ENCODE data around the gene IGF2R.
"Not testable (repeated sequence)": the region's sequence is repeated elsewhere in the genome, so short reads cannot be mapped to it uniquely, and the experiment has no call there.

The IGF2R gene

GRCh38 chr6:160086754-160087153 is 117.9 kb downstream of the IGF2R start:
- peaks cover 74% of the 10 kb centered on the region for H3K36me3 ChIP-seq (ENCODE audit: control insufficient read depth, low read depth, low read length)
- H3K27ac ChIP-seq (ENCODE audit: low read length): no peak overlapping the region
- no peaks in the 10 kb centered on the region for H3K9me3 ChIP-seq (ENCODE audit: control insufficient read depth, low read depth, low read length)
- H3K4me3 ChIP-seq (ENCODE audit: low read length): no peak overlapping the region
- no peaks in the 10 kb centered on the region for H3K4me1 ChIP-seq (ENCODE audit: control insufficient read depth, low read depth, low read length)
- H3K9ac ChIP-seq (ENCODE audit: low read length): no peak overlapping the region
- H3K27me3 ChIP-seq (ENCODE audit: control insufficient read depth, insufficient read depth, low read length): no peaks in the 10 kb centered on the region

- Histone ChIP-seq H3K4me3 (ENCODE audit: low read length) (no peak overlapping the region), H3K27me3 (ENCODE audit: control insufficient read depth, insufficient read depth, low read length) (no peaks in the 10 kb centered on the region), H3K9me3 (ENCODE audit: control insufficient read depth, low read depth, low read length) (no peaks in the 10 kb centered on the region), H3K9ac (ENCODE audit: low read length) (no peak overlapping the region), H3K36me3 (ENCODE audit: control insufficient read depth, low read depth, low read length) (peaks cover 80% of the 10 kb centered on the region), H3K27ac (ENCODE audit: low read length) (no peak overlapping the region), H3K4me1 (ENCODE audit: control insufficient read depth, low read depth, low read length) (no peaks in the 10 kb centered on the region)
These were observed 119.3 kb downstream of the IGF2R start for GRCh38 chr6:160088069-160088783.

- no peak overlapping the region for H3K9ac ChIP-seq (ENCODE audit: low read length)
- H3K9me3 ChIP-seq (ENCODE audit: control insufficient read depth, low read depth, low read length): no peaks in the 10 kb centered on the region
- H3K4me1 ChIP-seq (ENCODE audit: control insufficient read depth, low read depth, low read length): no peaks in the 10 kb centered on the region
- H3K36me3 ChIP-seq (ENCODE audit: control insufficient read depth, low read depth, low read length): peaks cover 83% of the 10 kb centered on the region
- H3K27me3 ChIP-seq (ENCODE audit: control insufficient read depth, insufficient read depth, low read length): no peaks in the 10 kb centered on the region
- no peak overlapping the region for H3K27ac ChIP-seq (ENCODE audit: low read length)
- H3K4me3 ChIP-seq (ENCODE audit: low read length): no peak overlapping the region
These were observed 120.1 kb downstream of the IGF2R start for GRCh38 chr6:160088784-160089533.

DNA sequence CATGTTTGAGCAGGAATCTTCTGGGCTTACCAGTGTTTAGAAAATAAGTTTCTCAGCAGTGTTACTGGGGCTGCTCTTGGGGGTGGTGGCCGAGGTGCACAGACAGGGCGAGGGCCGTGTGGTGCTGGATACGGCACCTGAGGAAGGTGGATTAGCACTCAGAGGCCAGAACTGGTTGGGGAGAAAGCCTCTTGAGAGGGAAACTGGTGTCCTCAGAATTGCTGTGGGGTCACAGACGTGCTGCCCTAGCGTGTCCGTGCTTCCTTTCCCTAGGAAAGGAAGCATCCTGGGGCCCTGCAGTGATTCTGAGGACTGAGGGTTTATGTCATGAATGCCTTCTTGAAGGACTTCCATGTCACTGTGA is 120.6 kb downstream of the IGF2R start:
- Histone ChIP-seq H3K4me1 (ENCODE audit: control insufficient read depth, low read depth, low read length) (no peaks in the 10 kb centered on the region), H3K9me3 (ENCODE audit: control insufficient read depth, low read depth, low read length) (no peaks in the 10 kb centered on the region), H3K36me3 (ENCODE audit: control insufficient read depth, low read depth, low read length) (peaks cover 82% of the 10 kb centered on the region), H3K9ac (ENCODE audit: low read length) (no peak overlapping the region), H3K27me3 (ENCODE audit: control insufficient read depth, insufficient read depth, low read length) (no peaks in the 10 kb centered on the region), H3K27ac (ENCODE audit: low read length) (no peak overlapping the region), H3K4me3 (ENCODE audit: low read length) (no peak overlapping the region)

DNA sequence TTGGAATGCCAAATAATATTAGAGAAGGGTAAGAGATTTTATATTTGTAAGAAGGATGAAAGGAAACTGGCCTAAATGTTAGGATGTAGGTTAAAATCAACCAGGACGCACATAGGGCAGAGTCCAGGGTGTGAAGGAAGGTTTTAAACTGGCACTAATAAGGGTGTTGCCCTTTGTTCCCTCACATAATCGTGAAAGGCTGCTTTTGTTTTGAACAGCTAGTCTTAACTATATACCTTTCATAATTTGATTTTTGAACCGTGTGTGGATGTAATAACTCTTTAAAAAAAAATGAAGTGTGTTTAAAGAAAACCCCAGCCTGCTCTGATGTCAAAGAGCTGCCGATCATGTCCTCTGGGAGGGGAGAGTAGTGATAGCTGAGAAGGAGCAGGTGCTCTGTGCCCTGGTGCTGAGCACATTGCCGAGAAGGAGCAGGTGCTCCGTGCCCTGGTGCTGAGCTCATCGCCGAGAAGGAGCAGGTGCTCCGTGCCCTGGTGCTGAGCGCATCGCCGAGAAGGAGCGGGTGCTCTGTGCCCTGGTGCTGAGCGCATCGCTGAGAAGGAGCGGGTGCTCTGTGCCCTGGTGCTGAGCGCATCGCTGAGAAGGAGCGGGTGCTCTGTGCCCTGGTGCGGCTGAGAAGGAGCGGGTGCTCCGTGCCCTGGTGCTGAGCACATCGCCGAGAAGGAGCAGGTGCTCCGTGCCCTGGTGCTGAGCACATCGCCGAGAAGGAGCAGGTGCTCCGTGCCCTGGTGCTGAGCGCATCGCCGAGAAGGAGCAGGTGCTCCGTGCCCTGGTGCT is 121.8 kb downstream of the IGF2R start:
- not testable (repeated sequence) for H3K27ac ChIP-seq (ENCODE audit: low read length); H3K9ac ChIP-seq (ENCODE audit: low read length); H3K9me3 ChIP-seq (ENCODE audit: control insufficient read depth, low read depth, low read length); H3K4me1 ChIP-seq (ENCODE audit: control insufficient read depth, low read depth, low read length); H3K4me3 ChIP-seq (ENCODE audit: low read length); H3K27me3 ChIP-seq (ENCODE audit: control insufficient read depth, insufficient read depth, low read length)
- H3K36me3 ChIP-seq (ENCODE audit: control insufficient read depth, low read depth, low read length): peaks cover 80% of the 10 kb centered on the region

DNA sequence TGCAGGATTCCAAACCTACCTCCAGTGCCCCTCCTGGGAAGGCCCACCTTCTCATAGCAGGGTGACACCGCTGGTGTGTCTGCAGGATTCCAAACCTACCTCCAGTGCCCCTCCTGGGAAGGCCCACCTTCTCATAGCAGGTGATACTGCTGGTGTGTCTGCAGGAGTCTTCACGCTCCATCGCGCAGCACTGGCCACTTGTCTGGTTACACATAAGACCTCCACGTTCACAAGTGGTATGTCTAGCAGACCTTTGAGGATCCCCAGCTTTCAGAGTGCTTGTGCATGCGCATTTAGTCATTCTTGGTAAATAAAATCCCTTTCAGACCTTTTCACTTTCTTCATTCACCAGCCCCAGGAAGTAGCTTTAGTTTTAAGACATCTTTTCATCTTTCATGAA is 123.3 kb downstream of the IGF2R start:
- not testable (repeated sequence) for H3K27me3 ChIP-seq (ENCODE audit: control insufficient read depth, insufficient read depth, low read length); H3K27ac ChIP-seq (ENCODE audit: low read length); H3K4me1 ChIP-seq (ENCODE audit: control insufficient read depth, low read depth, low read length); H3K4me3 ChIP-seq (ENCODE audit: low read length); H3K9me3 ChIP-seq (ENCODE audit: control insufficient read depth, low read depth, low read length); H3K9ac ChIP-seq (ENCODE audit: low read length)
- H3K36me3 ChIP-seq (ENCODE audit: control insufficient read depth, low read depth, low read length): peaks cover 79% of the 10 kb centered on the region

- H3K4me3 ChIP-seq (ENCODE audit: low read length): no peak overlapping the region
- H3K9ac ChIP-seq (ENCODE audit: low read length): no peak overlapping the region
- no peaks in the 10 kb centered on the region for H3K27me3 ChIP-seq (ENCODE audit: control insufficient read depth, insufficient read depth, low read length)
- H3K9me3 ChIP-seq (ENCODE audit: control insufficient read depth, low read depth, low read length): no peaks in the 10 kb centered on the region
- no peak overlapping the region for H3K27ac ChIP-seq (ENCODE audit: low read length)
- no peaks in the 10 kb centered on the region for H3K4me1 ChIP-seq (ENCODE audit: control insufficient read depth, low read depth, low read length)
- H3K36me3 ChIP-seq (ENCODE audit: control insufficient read depth, low read depth, low read length): peaks cover 79% of the 10 kb centered on the region
These were observed 123.7 kb downstream of the IGF2R start for GRCh38 chr6:160092602-160093001.

GRCh38 chr6:160093061-160093460 is 124.2 kb downstream of the IGF2R start:
- Histone ChIP-seq H3K36me3 (ENCODE audit: control insufficient read depth, low read depth, low read length) (peaks cover 84% of the 10 kb centered on the region), H3K4me3 (ENCODE audit: low read length) (no peak overlapping the region), H3K27ac (ENCODE audit: low read length) (no peak overlapping the region), H3K27me3 (ENCODE audit: control insufficient read depth, insufficient read depth, low read length) (no peaks in the 10 kb centered on the region), H3K9ac (ENCODE audit: low read length) (no peak overlapping the region), H3K9me3 (ENCODE audit: control insufficient read depth, low read depth, low read length) (no peaks in the 10 kb centered on the region), H3K4me1 (ENCODE audit: control insufficient read depth, low read depth, low read length) (no peaks in the 10 kb centered on the region)

DNA sequence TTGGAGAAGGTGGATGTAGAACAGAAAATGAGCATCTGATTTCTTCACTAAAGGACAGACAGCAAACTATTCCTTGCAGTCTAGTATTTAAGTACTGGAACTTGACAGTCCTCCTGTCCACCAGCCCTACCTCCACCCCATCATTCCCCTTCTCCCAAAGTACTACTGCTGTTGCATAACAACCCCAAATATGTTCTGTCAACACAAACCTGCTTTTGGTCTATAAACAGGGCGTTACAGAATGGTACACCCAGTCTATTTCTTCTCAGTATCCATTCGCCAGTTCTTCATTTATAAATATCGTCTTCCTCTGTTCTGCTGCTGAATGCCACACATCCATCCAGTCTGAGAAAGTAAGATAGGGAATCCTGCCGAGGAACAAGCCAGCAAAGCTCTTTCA is 125.1 kb downstream of the IGF2R start:
- H3K4me1 ChIP-seq (ENCODE audit: control insufficient read depth, low read depth, low read length): no peaks in the 10 kb centered on the region
- H3K4me3 ChIP-seq (ENCODE audit: low read length): no peak overlapping the region
- no peaks in the 10 kb centered on the region for H3K9me3 ChIP-seq (ENCODE audit: control insufficient read depth, low read depth, low read length)
- no peak overlapping the region for H3K27ac ChIP-seq (ENCODE audit: low read length)
- H3K36me3 ChIP-seq (ENCODE audit: control insufficient read depth, low read depth, low read length): peaks cover 87% of the 10 kb centered on the region
- no peaks in the 10 kb centered on the region for H3K27me3 ChIP-seq (ENCODE audit: control insufficient read depth, insufficient read depth, low read length)
- no peak overlapping the region for H3K9ac ChIP-seq (ENCODE audit: low read length)

DNA sequence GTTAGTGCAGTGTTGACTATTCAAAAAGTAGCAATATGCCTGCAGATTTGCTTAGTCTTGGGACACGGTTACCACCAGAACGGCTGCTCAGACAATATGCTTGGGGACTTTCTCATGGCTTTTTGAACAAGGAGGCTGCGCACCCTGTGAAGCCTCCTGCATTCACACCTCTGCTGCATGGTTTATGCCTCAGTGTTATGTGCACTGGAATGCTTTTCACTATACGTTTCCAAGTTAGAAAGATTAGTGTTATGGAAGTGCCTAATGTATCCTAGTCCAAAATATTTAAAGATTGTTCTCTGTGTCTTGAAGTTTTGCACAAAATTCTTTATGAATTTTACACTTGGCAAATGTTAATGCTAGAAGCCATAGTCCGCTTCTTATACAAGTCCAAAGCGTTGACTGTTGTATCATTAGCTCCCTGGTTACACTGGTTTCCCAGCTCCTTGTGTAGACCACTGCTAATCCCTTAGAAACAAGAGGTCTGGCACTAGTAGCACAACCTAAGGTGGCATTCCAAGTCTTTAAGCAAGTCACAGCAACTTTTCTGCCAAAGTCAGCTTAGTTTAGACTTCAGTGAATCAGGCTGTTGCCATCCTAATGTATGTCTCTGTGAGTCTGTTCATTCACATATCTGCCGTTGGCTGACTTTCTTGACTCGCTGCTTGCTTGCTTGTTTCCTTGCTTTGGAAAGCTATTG is 126.4 kb downstream of the IGF2R start:
- no peak overlapping the region for H3K4me3 ChIP-seq (ENCODE audit: low read length)
- H3K36me3 ChIP-seq (ENCODE audit: control insufficient read depth, low read depth, low read length): peaks cover 75% of the 10 kb centered on the region
- H3K9ac ChIP-seq (ENCODE audit: low read length): no peak overlapping the region
- H3K27ac ChIP-seq (ENCODE audit: low read length): no peak overlapping the region
- no peaks in the 10 kb centered on the region for H3K4me1 ChIP-seq (ENCODE audit: control insufficient read depth, low read depth, low read length)
- H3K27me3 ChIP-seq (ENCODE audit: control insufficient read depth, insufficient read depth, low read length): no peaks in the 10 kb centered on the region
- no peaks in the 10 kb centered on the region for H3K9me3 ChIP-seq (ENCODE audit: control insufficient read depth, low read depth, low read length)

Measured in iPS-18a (cell line).